Nephron progenitor cell (in vitro differentiated cells): ENCODE results near the gene HSD17B12.
A peak's percentile ranks its signal among the peaks of the same experiment; 100 is the strongest.

Experiments used
- DNase-seq: peaks from one replicate; pipeline ENCODE4 v3.0.0; 2021
- H3K27ac Mint-ChIP-seq: 2 replicates; pipeline ENCODE4 v1.8.0; 2021; ENCODE audit warnings: mild to moderate bottlenecking, moderate library complexity, mixed read lengths
- H3K27me3 Mint-ChIP-seq: 2 replicates; pipeline ENCODE4 v1.8.0; 2021; ENCODE audit warnings: mild to moderate bottlenecking, low read depth, mixed read lengths; ENCODE audit not compliant: poor library complexity
- H3K36me3 Mint-ChIP-seq: 2 replicates; pipeline ENCODE4 v1.8.0; 2021; ENCODE audit warnings: low read depth, mixed read lengths
- H3K4me1 Mint-ChIP-seq: 2 replicates; pipeline ENCODE4 v1.8.0; 2021; ENCODE audit warnings: mixed read lengths
- H3K4me3 Mint-ChIP-seq: 2 replicates; pipeline ENCODE4 v1.8.0; 2021; ENCODE audit warnings: mild to moderate bottlenecking, moderate library complexity, mixed read lengths
- H3K9me3 Mint-ChIP-seq: 2 replicates; pipeline ENCODE4 v1.8.0; 2021; ENCODE audit warnings: mild to moderate bottlenecking, moderate library complexity, mixed read lengths
- TF ChIP-seq, protein P1 (sequence below): fragments of 200-600 bp; sonication (generic); IDR thresholded peaks from 2 replicates; pipeline ENCODE4 v1.5.0; 2021; ENCODE audit warnings: antibody characterized with exemption

The HSD17B12 gene

DNA sequence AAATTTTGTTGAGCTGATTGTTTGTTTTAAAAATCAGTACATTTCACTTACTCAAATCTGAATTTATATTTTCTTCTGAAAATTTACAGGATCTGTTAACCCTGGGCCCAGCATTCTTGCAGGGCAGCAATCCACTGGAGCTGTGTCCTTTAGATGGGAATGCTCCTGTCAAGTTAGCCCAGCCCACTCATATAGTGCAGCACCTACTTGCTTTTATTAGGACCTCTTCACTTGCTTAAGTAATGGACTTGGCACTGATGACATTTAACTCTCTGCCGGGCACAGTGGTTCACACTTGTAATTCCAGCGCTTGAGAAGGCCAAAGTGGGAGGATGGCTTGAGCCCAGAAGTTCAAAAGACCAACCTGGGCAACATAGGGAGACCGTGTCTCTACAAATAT lies 89.6 kb downstream of the HSD17B12 start:
- Mint-ChIP-seq H3K9me3 (peaks cover 21% of the 10 kb centered on the region), H3K36me3 (peaks cover 74% of the 10 kb centered on the region), H3K27ac (peak overlapping the region; percentile 68), H3K27me3 (peaks cover 4% of the 10 kb centered on the region), H3K4me3 (no peak overlapping the region), H3K4me1 (no peaks in the 10 kb centered on the region)
- TF ChIP-seq, protein P1, sequence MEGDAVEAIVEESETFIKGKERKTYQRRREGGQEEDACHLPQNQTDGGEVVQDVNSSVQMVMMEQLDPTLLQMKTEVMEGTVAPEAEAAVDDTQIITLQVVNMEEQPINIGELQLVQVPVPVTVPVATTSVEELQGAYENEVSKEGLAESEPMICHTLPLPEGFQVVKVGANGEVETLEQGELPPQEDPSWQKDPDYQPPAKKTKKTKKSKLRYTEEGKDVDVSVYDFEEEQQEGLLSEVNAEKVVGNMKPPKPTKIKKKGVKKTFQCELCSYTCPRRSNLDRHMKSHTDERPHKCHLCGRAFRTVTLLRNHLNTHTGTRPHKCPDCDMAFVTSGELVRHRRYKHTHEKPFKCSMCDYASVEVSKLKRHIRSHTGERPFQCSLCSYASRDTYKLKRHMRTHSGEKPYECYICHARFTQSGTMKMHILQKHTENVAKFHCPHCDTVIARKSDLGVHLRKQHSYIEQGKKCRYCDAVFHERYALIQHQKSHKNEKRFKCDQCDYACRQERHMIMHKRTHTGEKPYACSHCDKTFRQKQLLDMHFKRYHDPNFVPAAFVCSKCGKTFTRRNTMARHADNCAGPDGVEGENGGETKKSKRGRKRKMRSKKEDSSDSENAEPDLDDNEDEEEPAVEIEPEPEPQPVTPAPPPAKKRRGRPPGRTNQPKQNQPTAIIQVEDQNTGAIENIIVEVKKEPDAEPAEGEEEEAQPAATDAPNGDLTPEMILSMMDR, result no peak
- DNase-seq, result no peak

DNA sequence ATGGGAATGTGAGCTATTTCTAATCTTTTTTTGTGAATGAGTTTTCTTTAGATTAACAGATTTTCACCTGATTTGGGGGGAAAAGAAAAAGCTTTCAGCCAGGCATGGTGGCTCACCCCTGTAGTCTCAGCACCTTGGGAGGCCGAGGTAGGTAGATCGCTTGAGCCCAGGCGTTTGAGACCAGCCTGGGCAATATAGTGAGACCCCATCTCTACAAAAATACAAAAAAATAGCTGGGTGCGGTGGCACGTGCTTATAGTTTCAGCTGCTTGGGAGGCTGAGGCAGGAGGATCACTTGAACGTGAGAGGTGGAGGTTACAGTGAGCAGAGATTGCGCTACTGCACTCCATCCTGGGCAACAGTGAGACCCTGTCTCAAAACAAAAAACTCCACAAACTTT lies 92.2 kb downstream of the HSD17B12 start:
- H3K9me3 Mint-ChIP-seq, result peaks cover 26% of the 10 kb centered on the region
- TF ChIP-seq, protein P1, result no peak
- no peak for DNase-seq
- no peak overlapping the region for H3K4me3 Mint-ChIP-seq
- H3K36me3 Mint-ChIP-seq, result peaks cover 65% of the 10 kb centered on the region
- no peaks in the 10 kb centered on the region for H3K27me3 Mint-ChIP-seq
- no peaks in the 10 kb centered on the region for H3K4me1 Mint-ChIP-seq
- no peak overlapping the region for H3K27ac Mint-ChIP-seq

DNA sequence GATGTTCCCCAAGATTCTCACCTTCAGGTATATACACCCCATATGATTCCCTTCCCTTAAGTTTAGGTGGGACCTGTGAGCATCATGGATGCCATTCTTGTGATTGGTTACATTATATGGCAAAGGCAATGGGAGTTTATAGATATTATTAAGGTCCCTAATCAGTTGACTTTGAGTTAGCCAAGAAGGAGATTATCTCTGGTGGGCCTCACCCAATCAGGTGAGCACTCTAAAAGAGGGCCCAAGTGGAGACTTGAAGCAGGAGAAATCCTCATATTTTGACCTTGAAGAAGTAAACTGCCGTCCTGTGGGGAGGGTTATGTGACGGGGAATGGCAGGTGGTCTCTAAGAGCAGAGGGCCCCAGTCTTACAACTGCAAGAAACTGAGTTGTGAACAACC lies 94.2 kb downstream of the HSD17B12 start:
- H3K27ac Mint-ChIP-seq, result no peak overlapping the region
- H3K9me3 Mint-ChIP-seq, result peaks cover 33% of the 10 kb centered on the region
- peaks cover 61% of the 10 kb centered on the region for H3K36me3 Mint-ChIP-seq
- no peaks in the 10 kb centered on the region for H3K27me3 Mint-ChIP-seq
- no peaks in the 10 kb centered on the region for H3K4me1 Mint-ChIP-seq
- DNase-seq, result no peak
- no peak overlapping the region for H3K4me3 Mint-ChIP-seq
- TF ChIP-seq, protein P1, result no peak

DNA sequence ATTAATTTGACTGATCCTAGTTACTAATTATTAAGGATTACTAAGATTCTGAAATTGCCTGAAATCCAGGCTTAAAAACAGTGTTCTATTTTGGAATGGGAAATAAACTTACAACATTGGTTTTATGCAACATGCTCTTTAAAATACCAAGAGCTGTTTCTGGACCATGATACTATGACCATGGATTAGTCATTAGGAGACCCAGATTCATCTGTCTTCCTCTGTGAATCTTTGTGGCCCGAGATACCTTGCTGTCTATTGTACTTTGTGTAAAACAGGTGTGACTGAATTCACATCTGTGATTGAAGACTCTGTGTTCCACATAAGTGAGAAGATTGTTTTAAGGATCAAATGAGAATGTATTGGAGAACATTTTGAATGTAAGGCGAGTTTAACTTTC lies 98.8 kb downstream of the HSD17B12 start:
- Mint-ChIP-seq H3K4me3 (no peak overlapping the region), H3K9me3 (peaks cover 60% of the 10 kb centered on the region), H3K4me1 (no peaks in the 10 kb centered on the region), H3K36me3 (peaks cover 74% of the 10 kb centered on the region), H3K27ac (no peak overlapping the region), H3K27me3 (peaks cover 3% of the 10 kb centered on the region)
- TF ChIP-seq, protein P1, result no peak
- no peak for DNase-seq

DNA sequence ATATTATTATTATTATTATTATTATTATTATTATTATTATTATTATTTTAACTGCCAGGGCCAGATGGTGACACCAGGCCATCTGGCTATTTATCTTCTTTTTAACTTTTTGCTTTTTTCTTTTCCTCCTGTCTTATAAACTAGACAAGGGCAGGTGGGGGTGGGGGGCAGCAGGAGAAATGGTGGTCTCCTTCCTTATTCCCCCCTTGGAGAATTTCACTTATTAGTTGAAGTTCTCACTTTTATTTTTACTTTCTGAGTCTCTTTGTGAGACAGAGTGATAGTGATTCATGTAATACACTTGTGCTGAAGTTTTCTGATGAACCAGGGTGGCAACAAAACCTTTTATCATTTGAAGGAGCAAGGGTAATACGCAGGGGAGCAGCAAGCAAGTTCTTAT lies 103.8 kb downstream of the HSD17B12 start:
- Mint-ChIP-seq H3K27me3 (peaks cover 5% of the 10 kb centered on the region), H3K36me3 (peaks cover 79% of the 10 kb centered on the region), H3K9me3 (peaks cover 50% of the 10 kb centered on the region), H3K27ac (no peak overlapping the region), H3K4me3 (no peak overlapping the region), H3K4me1 (no peaks in the 10 kb centered on the region)
- DNase-seq, result no peak
- TF ChIP-seq, protein P1, result no peak

DNA sequence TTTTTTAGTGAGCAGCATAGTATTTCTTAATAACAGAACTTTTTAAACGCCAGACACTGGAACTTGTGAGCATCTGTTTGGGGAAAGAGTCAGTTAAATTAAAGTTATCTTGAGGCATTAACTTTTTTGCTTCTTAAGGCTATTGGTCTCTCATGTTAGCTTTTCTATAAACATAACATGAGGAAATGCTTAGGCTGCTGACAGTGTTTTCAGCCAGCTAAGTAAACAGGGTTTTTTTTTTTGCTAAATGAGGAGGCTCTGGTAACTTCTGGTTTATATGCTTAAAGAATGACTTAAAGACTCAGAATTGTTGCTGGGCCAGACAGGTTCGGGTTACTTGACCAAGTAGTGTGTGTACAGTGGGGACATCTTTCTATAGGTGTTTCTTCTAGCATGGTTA lies 104.3 kb downstream of the HSD17B12 start:
- Mint-ChIP-seq H3K27me3 (peaks cover 5% of the 10 kb centered on the region), H3K4me3 (no peak overlapping the region), H3K36me3 (peaks cover 79% of the 10 kb centered on the region), H3K27ac (no peak overlapping the region), H3K9me3 (peaks cover 47% of the 10 kb centered on the region), H3K4me1 (no peaks in the 10 kb centered on the region)
- DNase-seq, result no peak
- TF ChIP-seq, protein P1, result no peak
